Measurements from ENCODE around the gene HLTF. TPM values are rescaled to one million over a fixed set of nuclear protein-coding genes. Genes with fewer than 3 reads are reported as not detected.

HLTF gene
- total and polyA plus RNA-seq, 2 of the 13 experiments (the other 11 are each of a cell fraction or from before 2014, with no cell fraction given): 12.0 to 22.9 TPM

DNA sequence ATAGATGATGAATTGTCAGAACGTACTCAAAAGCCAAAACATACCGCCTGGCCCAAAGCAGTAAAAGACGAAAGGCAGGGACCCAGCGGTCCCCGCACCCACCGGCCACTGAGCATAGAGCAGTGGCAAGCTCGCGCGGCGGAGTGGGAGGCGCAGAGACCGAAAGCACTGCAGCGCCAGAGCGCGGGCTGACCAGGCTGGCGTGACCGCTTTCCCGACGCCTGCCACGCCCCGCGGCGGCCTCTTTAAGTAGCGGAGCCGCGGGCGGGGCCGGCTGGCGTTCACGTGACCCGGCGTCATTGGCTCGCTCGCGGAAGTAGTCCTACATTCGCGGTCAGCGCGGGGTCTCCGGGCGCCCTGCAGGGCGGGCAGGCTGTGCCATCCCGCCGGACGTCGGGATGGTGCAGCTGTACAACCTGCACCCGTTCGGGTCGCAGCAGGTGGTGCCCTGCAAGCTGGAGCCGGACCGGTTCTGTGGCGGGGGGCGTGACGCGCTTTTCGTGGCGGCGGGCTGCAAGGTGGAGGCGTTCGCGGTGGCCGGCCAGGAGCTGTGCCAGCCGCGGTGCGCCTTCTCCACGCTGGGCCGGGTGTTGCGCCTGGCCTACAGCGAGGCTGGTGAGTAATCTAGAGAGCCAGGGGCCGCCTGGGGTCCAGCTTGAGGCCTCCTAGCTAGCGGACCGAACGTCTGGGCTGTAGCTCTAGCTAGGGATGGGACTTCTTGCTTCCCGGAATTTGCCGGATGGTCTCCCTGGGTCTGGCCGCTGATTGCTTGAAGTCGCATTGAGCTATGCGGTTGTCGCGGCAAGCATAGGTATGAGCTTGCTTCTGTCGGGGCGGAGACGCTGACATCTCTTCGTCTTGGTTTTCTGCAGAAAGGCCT, 43.2 kb upstream of the HLTF start, which contains the start of gene HPS3 (continued):
- TF ChIP-seq, protein P1, sequence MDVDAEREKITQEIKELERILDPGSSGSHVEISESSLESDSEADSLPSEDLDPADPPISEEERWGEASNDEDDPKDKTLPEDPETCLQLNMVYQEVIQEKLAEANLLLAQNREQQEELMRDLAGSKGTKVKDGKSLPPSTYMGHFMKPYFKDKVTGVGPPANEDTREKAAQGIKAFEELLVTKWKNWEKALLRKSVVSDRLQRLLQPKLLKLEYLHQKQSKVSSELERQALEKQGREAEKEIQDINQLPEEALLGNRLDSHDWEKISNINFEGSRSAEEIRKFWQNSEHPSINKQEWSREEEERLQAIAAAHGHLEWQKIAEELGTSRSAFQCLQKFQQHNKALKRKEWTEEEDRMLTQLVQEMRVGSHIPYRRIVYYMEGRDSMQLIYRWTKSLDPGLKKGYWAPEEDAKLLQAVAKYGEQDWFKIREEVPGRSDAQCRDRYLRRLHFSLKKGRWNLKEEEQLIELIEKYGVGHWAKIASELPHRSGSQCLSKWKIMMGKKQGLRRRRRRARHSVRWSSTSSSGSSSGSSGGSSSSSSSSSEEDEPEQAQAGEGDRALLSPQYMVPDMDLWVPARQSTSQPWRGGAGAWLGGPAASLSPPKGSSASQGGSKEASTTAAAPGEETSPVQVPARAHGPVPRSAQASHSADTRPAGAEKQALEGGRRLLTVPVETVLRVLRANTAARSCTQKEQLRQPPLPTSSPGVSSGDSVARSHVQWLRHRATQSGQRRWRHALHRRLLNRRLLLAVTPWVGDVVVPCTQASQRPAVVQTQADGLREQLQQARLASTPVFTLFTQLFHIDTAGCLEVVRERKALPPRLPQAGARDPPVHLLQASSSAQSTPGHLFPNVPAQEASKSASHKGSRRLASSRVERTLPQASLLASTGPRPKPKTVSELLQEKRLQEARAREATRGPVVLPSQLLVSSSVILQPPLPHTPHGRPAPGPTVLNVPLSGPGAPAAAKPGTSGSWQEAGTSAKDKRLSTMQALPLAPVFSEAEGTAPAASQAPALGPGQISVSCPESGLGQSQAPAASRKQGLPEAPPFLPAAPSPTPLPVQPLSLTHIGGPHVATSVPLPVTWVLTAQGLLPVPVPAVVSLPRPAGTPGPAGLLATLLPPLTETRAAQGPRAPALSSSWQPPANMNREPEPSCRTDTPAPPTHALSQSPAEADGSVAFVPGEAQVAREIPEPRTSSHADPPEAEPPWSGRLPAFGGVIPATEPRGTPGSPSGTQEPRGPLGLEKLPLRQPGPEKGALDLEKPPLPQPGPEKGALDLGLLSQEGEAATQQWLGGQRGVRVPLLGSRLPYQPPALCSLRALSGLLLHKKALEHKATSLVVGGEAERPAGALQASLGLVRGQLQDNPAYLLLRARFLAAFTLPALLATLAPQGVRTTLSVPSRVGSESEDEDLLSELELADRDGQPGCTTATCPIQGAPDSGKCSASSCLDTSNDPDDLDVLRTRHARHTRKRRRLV (CRISPR knock-in tag; IDR thresholded peaks at IDR 0.05): peak; percentile 80
- TF ChIP-seq, protein P2, sequence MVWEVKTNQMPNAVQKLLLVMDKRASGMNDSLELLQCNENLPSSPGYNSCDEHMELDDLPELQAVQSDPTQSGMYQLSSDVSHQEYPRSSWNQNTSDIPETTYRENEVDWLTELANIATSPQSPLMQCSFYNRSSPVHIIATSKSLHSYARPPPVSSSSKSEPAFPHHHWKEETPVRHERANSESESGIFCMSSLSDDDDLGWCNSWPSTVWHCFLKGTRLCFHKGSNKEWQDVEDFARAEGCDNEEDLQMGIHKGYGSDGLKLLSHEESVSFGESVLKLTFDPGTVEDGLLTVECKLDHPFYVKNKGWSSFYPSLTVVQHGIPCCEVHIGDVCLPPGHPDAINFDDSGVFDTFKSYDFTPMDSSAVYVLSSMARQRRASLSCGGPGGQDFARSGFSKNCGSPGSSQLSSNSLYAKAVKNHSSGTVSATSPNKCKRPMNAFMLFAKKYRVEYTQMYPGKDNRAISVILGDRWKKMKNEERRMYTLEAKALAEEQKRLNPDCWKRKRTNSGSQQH (CRISPR knock-in tag; IDR thresholded peaks at IDR 0.05; ENCODE audit: low read depth): no peak
- TF ChIP-seq PCBP2 (optimal IDR thresholded peaks at IDR 0.05; ENCODE audit: low read depth, low read length, poor library complexity, severe bottlenecking): no peak
- TF ChIP-seq ZNF121 (CRISPR knock-in tag; IDR thresholded peaks at IDR 0.05): peak; percentile 57; the same call in 1 of the 2 replicates
- peak; percentile 36; the same call in 1 of the 2 replicates for TF ChIP-seq KLF11 (CRISPR knock-in tag; IDR thresholded peaks at IDR 0.05)
- TF ChIP-seq, protein P3, sequence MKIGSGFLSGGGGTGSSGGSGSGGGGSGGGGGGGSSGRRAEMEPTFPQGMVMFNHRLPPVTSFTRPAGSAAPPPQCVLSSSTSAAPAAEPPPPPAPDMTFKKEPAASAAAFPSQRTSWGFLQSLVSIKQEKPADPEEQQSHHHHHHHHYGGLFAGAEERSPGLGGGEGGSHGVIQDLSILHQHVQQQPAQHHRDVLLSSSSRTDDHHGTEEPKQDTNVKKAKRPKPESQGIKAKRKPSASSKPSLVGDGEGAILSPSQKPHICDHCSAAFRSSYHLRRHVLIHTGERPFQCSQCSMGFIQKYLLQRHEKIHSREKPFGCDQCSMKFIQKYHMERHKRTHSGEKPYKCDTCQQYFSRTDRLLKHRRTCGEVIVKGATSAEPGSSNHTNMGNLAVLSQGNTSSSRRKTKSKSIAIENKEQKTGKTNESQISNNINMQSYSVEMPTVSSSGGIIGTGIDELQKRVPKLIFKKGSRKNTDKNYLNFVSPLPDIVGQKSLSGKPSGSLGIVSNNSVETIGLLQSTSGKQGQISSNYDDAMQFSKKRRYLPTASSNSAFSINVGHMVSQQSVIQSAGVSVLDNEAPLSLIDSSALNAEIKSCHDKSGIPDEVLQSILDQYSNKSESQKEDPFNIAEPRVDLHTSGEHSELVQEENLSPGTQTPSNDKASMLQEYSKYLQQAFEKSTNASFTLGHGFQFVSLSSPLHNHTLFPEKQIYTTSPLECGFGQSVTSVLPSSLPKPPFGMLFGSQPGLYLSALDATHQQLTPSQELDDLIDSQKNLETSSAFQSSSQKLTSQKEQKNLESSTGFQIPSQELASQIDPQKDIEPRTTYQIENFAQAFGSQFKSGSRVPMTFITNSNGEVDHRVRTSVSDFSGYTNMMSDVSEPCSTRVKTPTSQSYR (CRISPR knock-in tag; IDR thresholded peaks at IDR 0.05; ENCODE audit: borderline replicate concordance): no peak
- peak; percentile 90; the same call in 1 of the 2 replicates for TF ChIP-seq ZSCAN31 (CRISPR knock-in tag; IDR thresholded peaks at IDR 0.05; ENCODE audit: low read depth)
- TF ChIP-seq, protein P4, sequence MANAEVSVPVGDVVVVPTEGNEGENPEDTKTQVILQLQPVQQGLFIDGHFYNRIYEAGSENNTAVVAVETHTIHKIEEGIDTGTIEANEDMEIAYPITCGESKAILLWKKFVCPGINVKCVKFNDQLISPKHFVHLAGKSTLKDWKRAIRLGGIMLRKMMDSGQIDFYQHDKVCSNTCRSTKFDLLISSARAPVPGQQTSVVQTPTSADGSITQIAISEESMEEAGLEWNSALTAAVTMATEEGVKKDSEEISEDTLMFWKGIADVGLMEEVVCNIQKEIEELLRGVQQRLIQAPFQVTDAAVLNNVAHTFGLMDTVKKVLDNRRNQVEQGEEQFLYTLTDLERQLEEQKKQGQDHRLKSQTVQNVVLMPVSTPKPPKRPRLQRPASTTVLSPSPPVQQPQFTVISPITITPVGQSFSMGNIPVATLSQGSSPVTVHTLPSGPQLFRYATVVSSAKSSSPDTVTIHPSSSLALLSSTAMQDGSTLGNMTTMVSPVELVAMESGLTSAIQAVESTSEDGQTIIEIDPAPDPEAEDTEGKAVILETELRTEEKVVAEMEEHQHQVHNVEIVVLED (CRISPR knock-in tag; IDR thresholded peaks at IDR 0.05; ENCODE audit: borderline replicate concordance): peak; percentile 84
- TF ChIP-seq ZNF180 (CRISPR knock-in tag; IDR thresholded peaks at IDR 0.05; ENCODE audit: borderline replicate concordance, low read depth): no peak
- no peak for TF ChIP-seq REXO4 (CRISPR knock-in tag; IDR thresholded peaks at IDR 0.05; ENCODE audit: borderline replicate concordance)
- TF ChIP-seq, protein P5, sequence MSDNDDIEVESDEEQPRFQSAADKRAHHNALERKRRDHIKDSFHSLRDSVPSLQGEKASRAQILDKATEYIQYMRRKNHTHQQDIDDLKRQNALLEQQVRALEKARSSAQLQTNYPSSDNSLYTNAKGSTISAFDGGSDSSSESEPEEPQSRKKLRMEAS (IDR thresholded peaks at IDR 0.05): peak; percentile 87
- TF ChIP-seq, protein P6, sequence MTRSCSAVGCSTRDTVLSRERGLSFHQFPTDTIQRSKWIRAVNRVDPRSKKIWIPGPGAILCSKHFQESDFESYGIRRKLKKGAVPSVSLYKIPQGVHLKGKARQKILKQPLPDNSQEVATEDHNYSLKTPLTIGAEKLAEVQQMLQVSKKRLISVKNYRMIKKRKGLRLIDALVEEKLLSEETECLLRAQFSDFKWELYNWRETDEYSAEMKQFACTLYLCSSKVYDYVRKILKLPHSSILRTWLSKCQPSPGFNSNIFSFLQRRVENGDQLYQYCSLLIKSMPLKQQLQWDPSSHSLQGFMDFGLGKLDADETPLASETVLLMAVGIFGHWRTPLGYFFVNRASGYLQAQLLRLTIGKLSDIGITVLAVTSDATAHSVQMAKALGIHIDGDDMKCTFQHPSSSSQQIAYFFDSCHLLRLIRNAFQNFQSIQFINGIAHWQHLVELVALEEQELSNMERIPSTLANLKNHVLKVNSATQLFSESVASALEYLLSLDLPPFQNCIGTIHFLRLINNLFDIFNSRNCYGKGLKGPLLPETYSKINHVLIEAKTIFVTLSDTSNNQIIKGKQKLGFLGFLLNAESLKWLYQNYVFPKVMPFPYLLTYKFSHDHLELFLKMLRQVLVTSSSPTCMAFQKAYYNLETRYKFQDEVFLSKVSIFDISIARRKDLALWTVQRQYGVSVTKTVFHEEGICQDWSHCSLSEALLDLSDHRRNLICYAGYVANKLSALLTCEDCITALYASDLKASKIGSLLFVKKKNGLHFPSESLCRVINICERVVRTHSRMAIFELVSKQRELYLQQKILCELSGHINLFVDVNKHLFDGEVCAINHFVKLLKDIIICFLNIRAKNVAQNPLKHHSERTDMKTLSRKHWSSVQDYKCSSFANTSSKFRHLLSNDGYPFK (CRISPR knock-in tag; IDR thresholded peaks at IDR 0.05; ENCODE audit: borderline replicate concordance): 0 out of 2 replicates have a peak, but pooled peaks have one; percentile 63
